Measurements from ENCODE around the gene CCDC170. TPM values are rescaled to one million over a fixed set of nuclear protein-coding genes. Genes with fewer than 3 reads are reported as not detected.
A peak's percentile ranks its signal among the peaks of the same experiment; 100 is the strongest.

Gene CCDC170
- total RNA-seq, 1 donor from 2014 or later: not detected

DNA sequence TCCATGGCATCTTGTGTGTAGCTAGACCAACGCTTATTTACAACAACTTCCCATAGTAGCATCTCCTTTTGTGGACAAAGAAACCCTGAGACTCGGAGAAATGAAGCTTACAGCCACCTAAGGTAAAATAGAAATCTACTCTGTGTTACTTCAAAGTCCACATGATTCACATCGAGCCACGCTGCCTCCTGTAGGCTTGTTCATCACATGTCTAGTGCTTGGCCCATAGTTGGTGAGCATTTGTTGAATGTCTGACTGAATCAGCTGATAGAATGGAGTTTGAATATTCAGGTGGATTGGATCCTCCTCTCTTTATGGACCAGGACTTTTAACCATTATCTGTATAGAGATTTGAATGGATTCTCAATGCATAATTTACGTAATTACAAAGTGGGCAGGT, 130.7 kb downstream of the CCDC170 start:
- DNase-seq (ENCODE audit: low read depth) (no peak), FAIRE-seq (no peak)
- Histone ChIP-seq H3K27me3 (ENCODE audit: control insufficient read depth, insufficient read depth, low read length) (no peaks in the 10 kb centered on the region), H3K4me3 (ENCODE audit: low read depth, low read length) (no peak overlapping the region), H3K36me3 (ENCODE audit: control insufficient read depth, insufficient read depth, low read length) (no peaks in the 10 kb centered on the region)
- TF ChIP-seq, protein P1, sequence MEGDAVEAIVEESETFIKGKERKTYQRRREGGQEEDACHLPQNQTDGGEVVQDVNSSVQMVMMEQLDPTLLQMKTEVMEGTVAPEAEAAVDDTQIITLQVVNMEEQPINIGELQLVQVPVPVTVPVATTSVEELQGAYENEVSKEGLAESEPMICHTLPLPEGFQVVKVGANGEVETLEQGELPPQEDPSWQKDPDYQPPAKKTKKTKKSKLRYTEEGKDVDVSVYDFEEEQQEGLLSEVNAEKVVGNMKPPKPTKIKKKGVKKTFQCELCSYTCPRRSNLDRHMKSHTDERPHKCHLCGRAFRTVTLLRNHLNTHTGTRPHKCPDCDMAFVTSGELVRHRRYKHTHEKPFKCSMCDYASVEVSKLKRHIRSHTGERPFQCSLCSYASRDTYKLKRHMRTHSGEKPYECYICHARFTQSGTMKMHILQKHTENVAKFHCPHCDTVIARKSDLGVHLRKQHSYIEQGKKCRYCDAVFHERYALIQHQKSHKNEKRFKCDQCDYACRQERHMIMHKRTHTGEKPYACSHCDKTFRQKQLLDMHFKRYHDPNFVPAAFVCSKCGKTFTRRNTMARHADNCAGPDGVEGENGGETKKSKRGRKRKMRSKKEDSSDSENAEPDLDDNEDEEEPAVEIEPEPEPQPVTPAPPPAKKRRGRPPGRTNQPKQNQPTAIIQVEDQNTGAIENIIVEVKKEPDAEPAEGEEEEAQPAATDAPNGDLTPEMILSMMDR (IDR thresholded peaks at IDR 0.05; ENCODE audit: insufficient read depth, low read length, severe bottlenecking): no peak

DNA sequence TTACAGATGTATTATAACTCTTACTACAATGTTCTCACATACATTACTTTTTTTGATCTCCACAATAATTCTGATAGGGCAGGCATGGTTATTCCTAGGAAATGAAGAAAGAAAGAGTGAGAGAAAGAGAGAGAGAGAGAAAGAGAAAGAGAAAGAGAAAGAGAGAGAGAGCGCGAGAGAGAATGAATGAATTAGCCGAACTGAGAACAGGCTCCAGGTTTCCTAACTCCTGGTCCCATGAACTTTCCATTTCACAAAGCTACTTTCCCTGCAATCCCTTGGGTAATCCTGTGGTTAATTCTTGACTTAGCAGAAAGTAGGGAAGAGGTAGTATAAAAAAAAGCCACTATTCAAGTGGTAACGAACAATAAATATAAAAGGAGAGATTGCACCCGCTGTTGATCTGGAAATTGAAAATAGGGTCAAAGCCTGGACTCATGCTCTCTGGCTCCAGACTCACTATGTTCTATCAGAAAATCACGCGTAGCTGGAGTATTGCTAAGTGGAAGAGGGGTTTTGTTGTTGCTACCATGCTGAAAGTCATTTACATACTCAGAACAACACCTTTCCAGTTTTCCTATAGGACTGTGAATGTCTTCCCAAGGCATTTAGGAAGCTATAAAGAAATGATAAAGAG, 131.2 kb downstream of the CCDC170 start:
- Histone ChIP-seq H3K27me3 (ENCODE audit: control insufficient read depth, insufficient read depth, low read length) (no peaks in the 10 kb centered on the region), H3K4me3 (ENCODE audit: low read depth, low read length) (no peak overlapping the region), H3K36me3 (ENCODE audit: control insufficient read depth, insufficient read depth, low read length) (no peaks in the 10 kb centered on the region)
- TF ChIP-seq, protein P1 (IDR thresholded peaks at IDR 0.05; ENCODE audit: insufficient read depth, low read length, severe bottlenecking): no peak
- FAIRE-seq: no peak
- no peak for DNase-seq (ENCODE audit: low read depth)

DNA sequence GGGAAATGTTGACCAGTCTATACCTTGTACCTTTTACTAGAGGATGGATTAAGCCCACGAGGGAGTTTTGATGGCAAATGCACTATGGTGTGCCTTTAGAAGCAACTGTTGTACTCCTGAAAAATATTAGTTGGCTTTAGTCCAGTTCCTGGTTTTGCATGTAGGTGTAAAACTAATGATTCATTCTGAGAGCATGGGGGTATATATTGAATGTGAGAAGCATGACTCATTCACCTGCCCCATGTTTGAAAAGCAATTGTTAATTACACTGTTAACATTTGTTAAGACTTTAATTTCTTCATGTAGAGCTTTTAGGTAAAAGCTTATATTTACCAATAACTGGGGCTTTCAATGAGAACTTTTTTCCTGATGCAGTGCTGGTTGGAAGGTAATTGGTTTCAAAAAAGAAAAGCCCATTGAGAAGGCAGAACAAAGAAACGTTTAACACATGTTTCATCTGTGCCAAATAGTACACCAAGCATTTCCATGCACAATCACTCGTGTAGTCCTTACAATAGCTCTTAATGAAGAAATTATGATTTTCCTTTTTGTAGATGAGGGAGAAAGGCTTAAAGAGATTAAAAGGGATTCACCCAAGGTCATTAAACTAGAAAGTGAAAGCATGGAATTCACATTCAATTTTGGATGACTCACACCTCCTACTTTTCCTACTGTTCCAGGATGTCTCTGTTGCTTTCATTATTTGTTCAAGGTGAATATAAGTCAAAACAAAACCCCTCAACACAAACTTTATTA, 134.1 kb downstream of the CCDC170 start:
- Histone ChIP-seq H3K27me3 (ENCODE audit: control insufficient read depth, insufficient read depth, low read length) (no peaks in the 10 kb centered on the region), H3K36me3 (ENCODE audit: control insufficient read depth, insufficient read depth, low read length) (no peaks in the 10 kb centered on the region), H3K4me3 (ENCODE audit: low read depth, low read length) (no peak overlapping the region)
- peak; percentile 92 for DNase-seq (ENCODE audit: low read depth)
- no peak for FAIRE-seq
- TF ChIP-seq, protein P1 (IDR thresholded peaks at IDR 0.05; ENCODE audit: insufficient read depth, low read length, severe bottlenecking): no peak

DNA sequence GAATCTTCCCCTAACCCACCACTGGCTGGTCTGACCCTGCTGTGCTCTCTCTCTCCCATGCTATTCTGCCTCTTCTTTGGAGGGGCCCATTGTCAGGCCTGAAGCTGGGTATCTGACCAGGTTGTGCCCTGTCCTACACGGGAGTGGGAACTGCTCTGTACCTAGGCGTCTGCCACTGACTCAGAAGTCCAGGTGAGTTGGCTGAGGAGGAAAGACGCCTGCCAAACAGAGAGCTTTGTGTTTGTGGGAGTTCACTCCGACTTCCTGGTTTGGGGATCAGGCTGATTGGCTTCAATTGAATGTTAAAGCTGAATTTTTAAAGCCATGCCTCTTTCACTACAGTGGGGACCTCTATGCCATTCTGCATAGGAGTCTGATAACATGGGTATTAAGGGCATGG, 136.0 kb downstream of the CCDC170 start:
- TF ChIP-seq, protein P1 (IDR thresholded peaks at IDR 0.05; ENCODE audit: insufficient read depth, low read length, severe bottlenecking): no peak
- no peaks in the 10 kb centered on the region for H3K27me3 ChIP-seq (ENCODE audit: control insufficient read depth, insufficient read depth, low read length)
- H3K4me3 ChIP-seq (ENCODE audit: low read depth, low read length): no peak overlapping the region
- FAIRE-seq (peak; percentile 64), DNase-seq (ENCODE audit: low read depth) (peak; percentile 53)
- no peaks in the 10 kb centered on the region for H3K36me3 ChIP-seq (ENCODE audit: control insufficient read depth, insufficient read depth, low read length)

DNA sequence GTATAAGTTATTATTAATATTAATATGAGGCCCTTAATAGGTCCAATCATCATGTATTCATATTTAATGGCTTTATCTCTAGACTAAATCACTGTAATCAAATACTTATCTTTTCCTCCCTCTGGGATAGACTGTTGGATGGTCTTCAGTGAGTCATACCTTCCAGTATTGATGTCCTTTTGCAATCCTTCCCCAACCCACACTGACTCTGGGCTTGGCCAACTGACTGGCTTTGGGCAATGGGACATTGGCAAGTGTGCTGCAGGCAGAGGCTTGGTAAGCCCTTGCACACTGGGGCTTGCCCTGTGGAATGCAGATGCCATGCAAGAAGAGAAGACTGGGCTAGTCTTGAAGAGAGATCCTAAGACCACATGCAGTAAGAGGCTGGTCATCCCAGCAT, 136.6 kb downstream of the CCDC170 start:
- no peak for FAIRE-seq
- no peak overlapping the region for H3K4me3 ChIP-seq (ENCODE audit: low read depth, low read length)
- no peaks in the 10 kb centered on the region for H3K36me3 ChIP-seq (ENCODE audit: control insufficient read depth, insufficient read depth, low read length)
- TF ChIP-seq, protein P1 (IDR thresholded peaks at IDR 0.05; ENCODE audit: insufficient read depth, low read length, severe bottlenecking): no peak
- DNase-seq (ENCODE audit: low read depth): peak; percentile 13
- no peaks in the 10 kb centered on the region for H3K27me3 ChIP-seq (ENCODE audit: control insufficient read depth, insufficient read depth, low read length)
